ENCODE data around the gene ZDHHC20.
"Not testable (repeated sequence)": the region's sequence is repeated elsewhere in the genome, so short reads cannot be mapped to it uniquely, and the experiment has no call there.

ZDHHC20 gene

GRCh38 chr13:21434588-21434987 is 24.5 kb downstream of the ZDHHC20 start:
- no peak for DNase-seq

DNA sequence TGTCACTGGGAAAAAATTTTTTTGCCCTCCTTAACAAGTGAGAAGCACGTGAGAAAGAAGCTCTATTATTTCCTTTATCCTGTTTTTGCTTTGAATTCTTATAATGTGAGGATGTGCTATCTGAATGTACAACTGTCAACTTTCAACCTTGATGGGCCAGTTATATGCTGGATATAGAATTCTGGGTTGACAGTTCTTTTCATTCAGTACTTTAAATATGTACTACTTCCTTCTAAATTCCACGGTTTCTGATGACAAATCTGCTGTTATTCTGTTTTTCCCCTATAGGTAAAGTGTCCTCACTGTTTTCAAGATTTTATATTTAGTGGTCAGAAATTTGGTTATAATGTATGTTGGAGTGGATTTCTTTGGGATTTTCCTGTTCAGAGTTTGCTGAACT is 29.9 kb downstream of the ZDHHC20 start:
- DNase-seq = no peak

- DNase-seq = no peak
Measured at GRCh38 chr13:21427741-21428140, 31.4 kb downstream of the ZDHHC20 start.

- no peak for DNase-seq
Measured at GRCh38 chr13:21426238-21426637, 32.9 kb downstream of the ZDHHC20 start.

- DNase-seq = no peak
Measured at GRCh38 chr13:21420706-21421105, 38.4 kb downstream of the ZDHHC20 start.

DNA sequence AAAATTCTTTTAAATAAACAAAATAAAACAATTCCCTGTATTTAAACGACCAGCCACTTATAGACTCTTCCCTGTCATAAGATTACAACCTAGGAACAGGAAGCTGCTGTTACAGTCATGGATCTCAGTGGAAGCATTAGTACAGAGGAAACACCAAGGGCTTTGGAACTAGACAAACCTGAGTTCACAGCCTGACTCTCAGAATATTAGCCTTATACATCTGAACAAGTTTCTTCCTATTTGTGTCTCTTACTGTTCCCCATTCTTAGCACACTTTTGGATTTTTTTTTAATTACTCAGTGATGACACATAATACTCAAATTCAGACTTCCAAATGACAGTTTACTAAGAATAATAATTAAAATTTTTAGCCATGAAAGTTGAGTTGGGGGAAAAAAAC is 46.1 kb downstream of the ZDHHC20 start:
- DNase-seq = no peak

DNA sequence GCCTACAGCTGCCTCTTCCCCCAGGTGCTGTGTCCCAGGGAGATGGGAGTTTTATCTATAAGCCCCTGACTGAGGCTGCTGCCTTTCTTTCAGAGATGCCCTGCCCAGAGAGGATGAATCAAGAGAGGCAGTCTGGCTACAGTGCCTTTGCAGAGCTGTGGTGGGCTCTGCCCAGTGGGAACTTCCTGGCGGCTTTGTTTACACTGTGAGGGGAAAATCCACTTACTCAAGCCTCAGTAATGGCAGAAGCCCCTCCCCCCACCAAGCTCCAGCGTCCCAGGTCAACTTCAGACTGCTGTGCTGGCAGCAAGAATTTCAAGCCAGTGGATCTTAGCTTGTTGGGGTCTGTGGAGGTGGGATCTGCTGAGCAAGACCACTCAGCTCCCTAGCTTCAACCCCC is 48.6 kb downstream of the ZDHHC20 start:
- DNase-seq = not testable (repeated sequence)

DNA sequence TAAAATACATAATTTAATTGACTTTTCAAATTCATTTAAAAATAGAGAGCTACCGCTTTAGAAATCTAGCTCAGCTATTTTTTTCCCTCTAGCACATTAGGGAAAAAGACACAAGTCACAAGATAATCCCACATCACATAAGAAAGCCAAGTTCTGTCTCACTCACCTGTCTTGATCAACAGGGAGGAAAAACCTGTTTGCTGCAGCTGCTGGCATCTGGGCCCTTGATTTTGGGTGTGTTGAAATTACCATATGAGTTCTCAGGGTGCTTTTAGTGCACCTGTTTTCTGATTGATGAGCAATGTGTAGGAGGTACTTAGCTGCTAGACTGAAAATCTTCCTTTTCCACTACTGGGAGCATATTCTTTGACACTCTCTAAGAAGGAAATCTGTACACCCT is 53.8 kb downstream of the ZDHHC20 start:
- no peak for DNase-seq

- DNase-seq = no peak
Measured at GRCh38 chr13:21402586-21403307, 56.4 kb downstream of the ZDHHC20 start.

DNA sequence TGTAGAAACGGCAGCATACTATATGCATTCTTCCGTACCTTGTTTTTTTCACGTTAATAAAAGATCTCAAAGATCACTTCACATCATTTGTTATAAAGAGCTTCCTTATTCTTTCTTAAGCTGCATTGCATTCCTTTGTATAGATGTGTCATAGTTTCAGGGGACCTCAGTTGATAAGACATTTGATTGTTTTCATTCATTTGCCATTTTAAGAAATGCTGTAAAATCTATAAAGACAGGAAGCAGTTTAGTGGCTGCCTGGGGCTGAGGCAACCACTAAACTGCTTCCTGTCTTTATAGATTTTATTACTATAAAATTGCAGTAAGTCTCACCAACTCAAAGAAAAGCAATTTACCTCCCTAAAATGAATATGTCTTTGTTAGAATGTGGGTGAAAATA is 59.4 kb downstream of the ZDHHC20 start:
- no peak for DNase-seq

- no peak for DNase-seq
Measured at GRCh38 chr13:21395953-21396352, 63.1 kb downstream of the ZDHHC20 start.

DNA sequence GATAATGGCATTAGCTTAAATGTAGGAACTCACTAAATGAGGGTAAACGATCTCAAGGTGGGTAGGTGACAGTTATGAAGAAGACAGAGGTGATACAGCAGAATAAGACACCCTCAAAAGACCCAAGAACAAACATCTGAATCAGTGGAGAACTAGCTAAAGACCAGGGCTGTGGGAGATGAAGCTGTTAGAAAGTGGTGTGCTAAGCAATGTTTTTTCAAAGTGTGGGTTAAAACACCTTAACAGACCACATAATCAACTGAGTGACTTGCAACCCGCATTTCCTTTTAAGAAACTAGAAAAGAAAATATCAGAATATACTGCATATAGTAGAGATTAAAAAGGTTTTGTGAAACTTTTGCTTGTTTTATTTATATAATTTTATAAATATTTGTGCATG is 70.0 kb downstream of the ZDHHC20 start:
- DNase-seq = no peak

- DNase-seq = no peak
Measured at GRCh38 chr13:21385710-21386109, 73.4 kb downstream of the ZDHHC20 start.

DNA sequence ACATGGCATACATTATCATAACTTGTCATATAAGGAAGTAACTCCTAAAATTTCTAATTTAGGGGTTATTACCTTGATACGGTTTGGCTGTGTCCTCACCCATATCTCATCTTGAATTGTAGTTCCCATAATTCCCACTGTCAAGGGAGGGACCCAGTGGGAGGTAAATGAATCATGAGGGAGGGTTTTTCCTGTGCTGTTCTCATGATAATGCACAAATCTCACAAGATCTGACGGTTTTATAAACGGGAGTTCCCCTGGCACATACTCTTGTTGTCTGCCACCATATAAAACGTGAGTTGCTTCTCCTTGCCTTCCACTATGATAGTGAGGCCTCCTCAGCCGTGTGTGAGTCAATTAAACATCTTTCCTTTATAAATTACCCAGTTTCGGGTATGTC is 76.0 kb downstream of the ZDHHC20 start:
- DNase-seq = no peak

DNA sequence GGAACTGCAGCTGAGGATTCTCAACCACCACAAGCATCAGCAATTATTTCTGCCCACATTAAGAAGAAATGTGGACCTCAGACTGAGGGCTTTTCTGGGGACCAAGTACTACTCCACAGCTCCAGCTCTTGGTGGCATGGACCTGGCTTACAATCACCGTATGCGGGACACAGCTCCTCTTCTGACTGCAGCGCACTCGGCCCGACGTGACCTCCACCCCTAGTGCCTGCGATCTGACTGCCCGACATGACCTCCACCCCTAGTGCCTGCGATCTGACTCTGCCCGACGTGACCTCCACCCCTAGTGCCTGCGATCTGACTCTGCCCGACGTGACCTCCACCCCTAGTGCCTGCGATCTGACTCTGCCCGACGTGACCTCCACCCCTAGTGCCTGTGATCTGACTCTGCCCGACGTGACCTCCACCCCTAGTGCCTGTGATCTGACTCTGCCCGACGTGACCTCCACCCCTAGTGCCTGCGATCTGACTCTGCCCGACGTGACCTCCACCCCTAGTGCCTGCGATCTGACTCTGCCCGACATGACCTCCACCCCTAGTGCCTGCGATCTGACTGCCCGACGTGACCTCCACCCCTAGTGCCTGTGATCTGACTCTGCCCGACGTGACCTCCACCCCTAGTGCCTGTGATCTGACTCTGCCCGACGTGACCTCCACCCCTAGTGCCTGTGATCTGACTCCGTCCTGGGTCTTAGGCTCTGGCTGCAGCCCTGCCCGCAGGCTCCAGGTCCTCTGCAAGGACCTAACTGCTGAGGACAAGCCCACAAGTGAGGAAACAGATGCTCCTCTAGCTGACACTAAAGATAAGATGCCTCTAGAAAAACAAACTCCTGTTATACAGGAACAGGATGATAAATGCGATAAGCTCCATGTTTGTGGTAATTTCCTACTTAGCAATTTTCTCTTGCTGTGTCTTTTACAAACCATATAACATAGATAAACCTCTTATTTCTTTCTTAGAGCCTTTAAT is 81.8 kb downstream of the ZDHHC20 start:
- DNase-seq = not testable (repeated sequence)

- no peak for DNase-seq
Measured at GRCh38 chr13:21372530-21372929, 86.6 kb downstream of the ZDHHC20 start.

DNA sequence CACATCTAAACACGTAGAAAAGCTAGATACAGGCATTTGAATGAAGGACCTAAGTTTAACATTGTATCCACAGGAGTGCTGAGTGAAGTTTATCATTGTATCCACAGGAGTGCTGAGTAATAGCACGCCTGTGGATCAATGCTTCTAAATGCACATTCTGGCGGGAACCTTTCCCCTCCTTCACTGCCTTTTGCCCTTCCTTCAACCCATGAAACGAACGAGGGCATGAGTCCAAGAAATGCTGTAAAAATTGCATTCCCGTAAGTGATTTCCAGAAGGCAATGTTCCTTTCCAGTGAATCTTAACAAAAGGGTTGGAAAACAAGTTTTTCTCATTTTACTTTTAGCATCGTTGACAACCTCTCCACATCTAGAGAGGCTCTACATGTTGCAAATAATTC is 88.1 kb downstream of the ZDHHC20 start:
- no peak for DNase-seq

- DNase-seq = no peak
Measured at GRCh38 chr13:21365574-21365973, 93.5 kb downstream of the ZDHHC20 start.

GRCh38 chr13:21364916-21365315 is 94.2 kb downstream of the ZDHHC20 start:
- no peak for DNase-seq

DNA sequence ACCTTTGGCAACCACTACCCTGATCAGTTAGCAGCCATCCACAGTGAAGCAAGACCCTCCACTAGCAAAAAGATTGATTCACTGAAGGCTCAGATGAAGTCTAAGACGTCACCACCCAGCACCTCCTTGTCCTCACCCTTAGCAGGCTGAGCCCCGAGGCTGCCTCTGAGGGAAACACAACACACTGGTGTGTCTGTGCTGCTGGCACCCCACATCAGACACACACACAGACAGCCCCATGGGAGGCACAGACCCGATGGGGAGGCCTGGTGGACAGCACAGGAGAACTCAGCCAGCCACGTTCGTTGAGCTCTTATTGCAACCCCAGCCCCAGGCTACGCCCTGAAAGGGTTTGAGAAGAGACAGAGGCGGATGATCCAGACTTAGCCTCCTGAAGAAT is 94.7 kb downstream of the ZDHHC20 start:
- DNase-seq = no peak

DNA sequence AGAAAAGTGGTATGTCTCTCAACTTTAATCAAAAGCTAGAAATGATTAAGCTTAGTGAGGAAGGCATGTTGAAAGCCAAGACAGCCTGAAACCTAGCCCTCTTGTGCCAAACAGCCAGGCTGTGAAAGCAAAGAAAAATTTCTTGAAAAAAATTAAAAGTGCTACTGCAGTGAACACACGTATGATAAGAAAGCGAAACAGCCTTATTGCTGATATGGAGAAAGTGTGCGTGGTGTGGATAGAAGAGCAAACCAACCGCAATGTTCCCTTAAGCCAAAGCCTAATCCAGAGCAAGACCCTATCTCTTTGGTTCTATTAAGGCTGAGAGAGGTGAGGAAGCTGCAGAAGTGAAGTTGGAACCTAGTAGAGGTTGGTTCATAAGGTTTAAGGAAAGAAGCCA is 96.4 kb downstream of the ZDHHC20 start:
- DNase-seq = no peak

DNA sequence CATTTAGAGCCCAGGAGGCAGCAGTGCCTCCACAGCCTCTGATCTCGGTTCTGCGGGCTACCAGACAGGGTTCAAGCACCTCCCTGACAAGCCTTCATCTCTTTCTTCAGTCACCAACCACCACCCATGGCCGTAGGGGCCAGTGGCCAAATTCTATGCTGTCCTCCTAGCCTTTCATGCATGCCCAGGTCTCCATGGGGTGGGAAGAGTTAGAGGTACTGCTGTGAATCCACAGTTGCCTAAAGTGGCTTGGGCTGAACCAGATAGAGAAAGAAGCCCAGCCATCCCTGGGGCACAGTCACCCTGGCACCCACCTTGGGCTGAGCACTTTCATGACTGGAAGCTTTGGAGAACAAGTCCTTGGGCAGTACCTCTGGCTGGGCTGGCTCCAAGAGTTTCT is 97.4 kb downstream of the ZDHHC20 start:
- DNase-seq = no peak

DNA sequence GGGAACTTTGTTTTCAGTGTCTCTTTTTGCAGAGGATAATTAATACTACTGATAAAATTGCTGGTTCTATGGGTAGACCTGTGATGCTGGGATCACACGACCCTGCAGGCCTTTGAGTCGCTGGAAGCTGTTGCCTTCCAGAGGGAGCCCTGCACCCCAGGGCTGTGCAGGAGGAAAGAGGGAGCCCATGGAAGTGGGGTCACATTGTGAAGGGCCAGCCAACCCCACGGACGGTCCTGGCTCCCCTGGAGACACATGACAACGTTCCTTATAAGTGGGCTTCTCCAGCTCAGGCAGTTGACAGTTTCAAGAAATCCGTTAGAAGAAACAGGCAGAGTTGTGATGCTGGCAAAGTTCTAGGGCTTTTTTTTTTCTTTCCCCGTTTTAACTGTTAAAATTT is 98.0 kb downstream of the ZDHHC20 start:
- DNase-seq = no peak

- no peak for DNase-seq
Measured at GRCh38 chr13:21360463-21360862, 98.6 kb downstream of the ZDHHC20 start.

All from NCI-H1092 (cell line).